Measurements from ENCODE around the gene ATRIP.

DNA sequence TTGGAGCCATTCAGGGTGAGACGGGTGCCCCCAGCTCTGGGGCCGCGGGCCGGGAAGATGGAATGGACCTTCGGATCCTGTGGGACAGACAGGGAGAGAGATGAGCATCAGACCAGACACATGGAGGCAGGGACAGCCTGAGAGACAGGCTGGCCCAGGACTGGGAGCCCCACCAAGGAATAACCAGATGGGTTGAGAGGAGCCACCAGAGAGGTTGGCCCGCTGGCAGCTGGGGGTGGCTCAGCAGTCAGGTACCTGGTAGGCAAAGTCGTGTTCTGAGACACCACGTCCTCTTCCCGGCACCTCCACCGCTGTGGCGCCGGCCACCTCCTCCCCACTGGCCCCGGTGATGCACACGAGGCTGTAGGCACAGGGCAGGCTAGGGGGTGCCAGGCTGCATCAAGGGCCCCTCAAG, 30.4 kb upstream of the ATRIP start:
- TF ChIP-seq, protein P1, sequence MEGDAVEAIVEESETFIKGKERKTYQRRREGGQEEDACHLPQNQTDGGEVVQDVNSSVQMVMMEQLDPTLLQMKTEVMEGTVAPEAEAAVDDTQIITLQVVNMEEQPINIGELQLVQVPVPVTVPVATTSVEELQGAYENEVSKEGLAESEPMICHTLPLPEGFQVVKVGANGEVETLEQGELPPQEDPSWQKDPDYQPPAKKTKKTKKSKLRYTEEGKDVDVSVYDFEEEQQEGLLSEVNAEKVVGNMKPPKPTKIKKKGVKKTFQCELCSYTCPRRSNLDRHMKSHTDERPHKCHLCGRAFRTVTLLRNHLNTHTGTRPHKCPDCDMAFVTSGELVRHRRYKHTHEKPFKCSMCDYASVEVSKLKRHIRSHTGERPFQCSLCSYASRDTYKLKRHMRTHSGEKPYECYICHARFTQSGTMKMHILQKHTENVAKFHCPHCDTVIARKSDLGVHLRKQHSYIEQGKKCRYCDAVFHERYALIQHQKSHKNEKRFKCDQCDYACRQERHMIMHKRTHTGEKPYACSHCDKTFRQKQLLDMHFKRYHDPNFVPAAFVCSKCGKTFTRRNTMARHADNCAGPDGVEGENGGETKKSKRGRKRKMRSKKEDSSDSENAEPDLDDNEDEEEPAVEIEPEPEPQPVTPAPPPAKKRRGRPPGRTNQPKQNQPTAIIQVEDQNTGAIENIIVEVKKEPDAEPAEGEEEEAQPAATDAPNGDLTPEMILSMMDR (IDR thresholded peaks at IDR 0.05): no peak
- no peak for TF ChIP-seq POLR2A (IDR thresholded peaks at IDR 0.05)

Measured in uterus (tissue), 2 donors.